ENCODE data around the gene GALT.

- TF ChIP-seq CTCF (IDR thresholded peaks at IDR 0.05 in 4 of 5, conservative IDR thresholded peaks at IDR 0.05 in 1 of 5) = no peak
- TF ChIP-seq POLR2A (IDR thresholded peaks at IDR 0.05) = no peak
These were observed 42.0 kb downstream of the GALT start for GRCh38 chr9:34688329-34689115.
